Muscle of leg (tissue), 11 donors: ENCODE results near the gene CSKMT. TPM values are rescaled to one million over a fixed set of nuclear protein-coding genes. Genes with fewer than 3 reads are reported as not detected.
"Not testable (repeated sequence)": the region's sequence is repeated elsewhere in the genome, so short reads cannot be mapped to it uniquely, and the experiment has no call there.

Source experiments
- DNase-seq: peaks from one replicate; pipeline ENCODE4 v3.0.0; 2013
- H3K27ac ChIP-seq: one replicate; pipeline ENCODE4 v1.5.1; 2013; ENCODE audit warnings: mild to moderate bottlenecking, low read length, control low read depth
- H3K27me3 ChIP-seq: one replicate; pipeline ENCODE4 v1.6.1; 2013; ENCODE audit warnings: low read length; ENCODE audit not compliant: control insufficient read depth, insufficient read depth
- H3K36me3 ChIP-seq: one replicate; pipeline ENCODE4 v1.6.1; 2013; ENCODE audit warnings: low read length; ENCODE audit not compliant: control insufficient read depth, insufficient read depth
- H3K4me1 ChIP-seq: one replicate; pipeline ENCODE4 v1.6.1; 2013; ENCODE audit warnings: low read length; ENCODE audit not compliant: control insufficient read depth, insufficient read depth
- H3K4me3 ChIP-seq: one replicate; pipeline ENCODE4 v1.5.1; 2013; ENCODE audit warnings: low read length, control low read depth
- H3K9me3 ChIP-seq: replicated peaks from 2 replicates; pipeline ENCODE4 v1.6.1; 2013; ENCODE audit warnings: low read depth, low read length; ENCODE audit not compliant: control insufficient read depth
- WGBS: methylation state at CpG from one replicate; pipeline ENCODE4 v1.1.5; 2013; ENCODE audit warnings: missing lambda C conversion rate; ENCODE audit not compliant: insufficient coverage; 5-methylcytosine and 5-hydroxymethylcytosine counted together
- polyA plus RNA-seq, 8 donors: library from polyadenylated mRNA; unstranded; fragments of 120-200 nt; gene quantifications; one replicate each; pipeline versions ENCODE4 v1.2.1 to v1.2.3, GENCODE V29; 2013; ENCODE audit warnings: inconsistent platforms in 1 of 8, low replicate concordance in 1 of 8; ENCODE audit not compliant: insufficient read length in 8 of 8, insufficient read depth in 1 of 8
- total RNA-seq: library from RNA; stranded (reverse); fragments of 120-200 nt; gene quantifications from one replicate; pipeline ENCODE4 v1.2.4, GENCODE V29; 2013

The CSKMT gene
- total and polyA plus RNA-seq, 9 donors: 2.6 to 7.6 (median 4.1) TPM

- peak; percentile 94 for DNase-seq
- Histone ChIP-seq H3K4me3 (peak within 1 kb of the TSS; percentile 77), H3K36me3 (peaks cover 30% of the 10 kb centered on the region), H3K27ac (peak within 1 kb of the TSS; percentile 96), H3K4me1 (peaks cover 29% of the 10 kb centered on the region), H3K9me3 (no peaks in the 10 kb centered on the region), H3K27me3 (no peaks in the 10 kb centered on the region)
- WGBS: under 1% methylated on average over 50 of the region's 59 CpGs
Measured at GRCh38 chr11:62671608-62672389, 6.7 kb downstream of the CSKMT start, which contains the start of the genes LBHD1 and UQCC3. Gene LBHD1, minus strand, starts transcription at chr11:62672267. Its CDS starts 2,236 bp downstream, at chr11:62670031. Gene UQCC3, plus strand, starts transcription at chr11:62671673. Its CDS starts 73 bp downstream, at chr11:62671746.

DNA sequence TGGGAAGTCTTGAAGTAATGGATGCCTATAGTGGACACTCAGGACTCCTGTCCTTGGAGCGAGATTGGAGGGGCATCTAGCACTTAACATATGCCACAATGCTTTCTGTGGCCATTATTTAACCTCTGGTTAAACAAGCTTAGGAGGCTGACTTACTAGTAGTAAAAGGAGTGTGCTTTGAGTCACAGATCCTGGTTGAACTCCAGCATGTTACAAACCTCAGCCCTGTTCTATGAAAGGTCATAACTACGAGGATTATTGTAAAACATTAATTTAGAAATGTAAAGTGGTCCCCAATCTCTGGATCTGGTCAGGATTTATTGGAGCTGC lies 8.0 kb downstream of the CSKMT start:
- Histone ChIP-seq H3K27ac (no peak overlapping the region), H3K4me3 (no peak overlapping the region), H3K9me3 (no peaks in the 10 kb centered on the region), H3K36me3 (peaks cover 32% of the 10 kb centered on the region), H3K27me3 (no peaks in the 10 kb centered on the region), H3K4me1 (peaks cover 30% of the 10 kb centered on the region)
- no CpG with 5 or more reads among the region's 2 CpGs for WGBS
- no peak for DNase-seq

GRCh38 chr11:62675415-62675814 lies 10.3 kb downstream of the CSKMT start:
- Histone ChIP-seq H3K4me1 (peaks cover 27% of the 10 kb centered on the region), H3K36me3 (peaks cover 32% of the 10 kb centered on the region)
- 87% methylated on average over 3 of the region's 10 CpGs for WGBS
- H3K9me3 ChIP-seq, H3K27ac ChIP-seq, H3K4me3 ChIP-seq, H3K27me3 ChIP-seq, DNase-seq: not testable (repeated sequence)

DNA sequence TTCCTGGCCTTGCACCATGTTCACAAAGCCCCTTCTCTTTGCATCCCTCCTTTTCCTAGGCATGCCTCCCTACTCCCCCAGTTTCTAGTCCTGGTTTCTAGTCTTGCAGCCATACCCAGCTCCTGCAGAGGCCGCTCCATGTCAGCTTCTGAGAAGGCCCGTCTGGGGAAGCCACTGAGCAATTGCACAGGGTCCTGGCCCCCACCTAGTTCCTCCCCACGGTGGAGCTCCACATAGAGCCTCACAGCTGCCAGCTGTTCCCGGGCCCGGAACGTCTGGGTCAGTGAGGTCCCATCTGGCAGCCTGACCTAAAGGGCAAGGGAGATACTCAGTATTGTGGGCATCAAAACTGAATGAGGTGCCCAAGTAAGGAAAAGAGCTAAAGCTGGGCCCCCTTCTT lies 11.6 kb downstream of the CSKMT start:
- 65% methylated on average over 5 of the region's 6 CpGs for WGBS
- H3K27me3 ChIP-seq: no peaks in the 10 kb centered on the region
- no peaks in the 10 kb centered on the region for H3K9me3 ChIP-seq
- no peak overlapping the region for H3K4me3 ChIP-seq
- no peak overlapping the region for H3K27ac ChIP-seq
- peaks cover 29% of the 10 kb centered on the region for H3K4me1 ChIP-seq
- no peak for DNase-seq
- H3K36me3 ChIP-seq: peaks cover 32% of the 10 kb centered on the region

- peaks cover 32% of the 10 kb centered on the region for H3K36me3 ChIP-seq
- DNase-seq: no peak
- H3K9me3 ChIP-seq: no peaks in the 10 kb centered on the region
- no peaks in the 10 kb centered on the region for H3K27me3 ChIP-seq
- H3K4me1 ChIP-seq: peaks cover 28% of the 10 kb centered on the region
- H3K27ac ChIP-seq: no peak overlapping the region
- 41% methylated on average over 2 of the region's 6 CpGs for WGBS
- H3K4me3 ChIP-seq: no peak overlapping the region
Measured at GRCh38 chr11:62677156-62677555, 12.0 kb downstream of the CSKMT start.

DNA sequence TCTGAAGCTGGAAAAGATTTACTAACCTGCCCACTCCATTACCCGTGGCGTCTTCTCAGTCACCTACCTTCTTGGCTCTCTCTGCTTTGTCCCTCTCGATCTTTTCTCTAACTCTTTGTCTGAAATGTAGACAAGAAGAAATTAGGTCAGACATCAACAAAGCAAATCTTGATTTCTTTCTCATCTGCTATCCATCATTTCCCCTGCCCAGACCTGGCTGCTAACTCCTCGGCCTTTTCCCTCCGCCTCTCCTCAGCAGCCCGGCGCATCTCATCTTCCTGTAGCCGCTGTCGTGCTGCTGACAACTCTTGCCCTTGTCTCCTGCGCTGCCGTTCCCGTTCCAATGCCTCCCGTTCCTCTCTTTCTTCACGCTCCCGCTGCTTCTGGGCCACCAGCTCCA lies 12.6 kb downstream of the CSKMT start:
- Histone ChIP-seq H3K4me3 (peak overlapping the region; percentile 96), H3K36me3 (peaks cover 32% of the 10 kb centered on the region), H3K27me3 (no peaks in the 10 kb centered on the region), H3K4me1 (peaks cover 23% of the 10 kb centered on the region), H3K9me3 (no peaks in the 10 kb centered on the region), H3K27ac (no peak overlapping the region)
- 78% methylated on average over 11 of the region's 15 CpGs for WGBS
- DNase-seq: no peak

- H3K4me3 ChIP-seq: peak overlapping the region; percentile 96
- H3K4me1 ChIP-seq: peaks cover 17% of the 10 kb centered on the region
- H3K9me3 ChIP-seq: no peaks in the 10 kb centered on the region
- no peak for DNase-seq
- H3K36me3 ChIP-seq: peaks cover 26% of the 10 kb centered on the region
- no peaks in the 10 kb centered on the region for H3K27me3 ChIP-seq
- 4% methylated on average over 9 of the region's 16 CpGs for WGBS
- H3K27ac ChIP-seq: peak overlapping the region; percentile 86
Measured at GRCh38 chr11:62678433-62678769, 13.3 kb downstream of the CSKMT start.

DNA sequence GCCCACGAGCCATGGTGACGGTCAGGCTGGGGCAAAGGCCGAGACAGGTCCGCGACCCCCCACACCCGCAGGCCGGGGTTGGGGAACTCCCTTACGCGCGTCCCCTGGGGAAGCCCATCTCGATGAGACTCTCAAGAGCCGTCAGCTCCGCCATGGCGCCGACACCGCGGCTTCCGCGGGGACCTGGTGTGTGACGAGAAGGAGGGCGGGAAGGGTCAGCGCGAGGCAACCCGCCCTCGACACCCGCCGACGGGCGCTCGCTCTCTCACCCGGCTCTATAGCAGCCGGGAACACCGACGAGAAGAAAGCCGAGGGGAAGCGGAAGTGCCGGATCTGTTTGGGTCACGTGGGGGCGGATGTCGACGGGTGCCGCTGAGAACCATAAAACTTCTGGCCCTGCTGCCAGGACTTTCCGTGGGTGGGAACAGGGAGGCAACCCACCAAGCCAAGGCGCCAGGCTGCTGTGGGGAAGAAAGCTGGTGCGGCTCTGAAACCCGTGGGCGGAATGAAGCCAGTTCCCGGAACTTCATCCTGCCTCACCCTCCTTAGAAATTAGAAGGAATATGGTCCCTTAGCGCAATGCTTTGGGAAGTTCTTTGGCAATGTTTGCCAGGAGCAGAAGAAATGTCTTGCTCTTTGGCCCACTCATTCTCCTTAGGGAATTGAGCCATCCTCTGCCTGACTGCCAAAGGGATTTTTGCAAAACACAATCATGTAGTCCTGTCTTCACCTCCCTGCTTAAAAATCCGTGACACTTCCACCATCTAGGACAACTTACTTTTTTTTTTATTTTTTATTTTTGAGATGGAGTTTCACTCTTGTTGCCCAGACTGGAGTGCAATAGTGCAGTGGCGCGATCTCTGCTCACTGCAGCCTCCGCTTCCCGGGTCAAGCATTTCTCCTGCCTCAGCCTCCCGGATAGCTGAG lies 13.9 kb downstream of the CSKMT start, which contains the start of gene UBXN1:
TSS of gene UBXN1 (minus strand) at position 304 of the 927 bp plus-strand sequence. CDS start at position 154, 150 bp downstream.
- under 1% methylated on average over 42 of the region's 55 CpGs for WGBS
- no peaks in the 10 kb centered on the region for H3K27me3 ChIP-seq
- DNase-seq: peak; percentile 97

GRCh38 chr11:62680825-62681240 lies 15.7 kb downstream of the CSKMT start:
- Histone ChIP-seq H3K27ac (peak overlapping the region; percentile 51), H3K9me3 (no peaks in the 10 kb centered on the region), H3K4me3 (no peak overlapping the region), H3K36me3 (peaks cover 19% of the 10 kb centered on the region), H3K27me3 (no peaks in the 10 kb centered on the region), H3K4me1 (peaks cover 17% of the 10 kb centered on the region)
- 0% methylated on average over 1 of the region's 4 CpGs for WGBS
- peak; percentile 87 for DNase-seq

More for the DNA sequence above, 13.9 kb downstream of the CSKMT start, which contains the start of gene UBXN1:
- H3K4me3 ChIP-seq: peak within 1 kb of the TSS; percentile 96
- H3K36me3 ChIP-seq: peaks cover 22% of the 10 kb centered on the region
- peak within 1 kb of the TSS; percentile 86 for H3K27ac ChIP-seq
- H3K9me3 ChIP-seq: no peaks in the 10 kb centered on the region
- H3K4me1 ChIP-seq: peaks cover 17% of the 10 kb centered on the region

GRCh38 chr11:62682518-62682917 lies 17.4 kb downstream of the CSKMT start:
- peaks cover 2% of the 10 kb centered on the region for H3K27me3 ChIP-seq
- H3K9me3 ChIP-seq: no peaks in the 10 kb centered on the region
- no peak overlapping the region for H3K4me3 ChIP-seq
- H3K27ac ChIP-seq: no peak overlapping the region
- H3K36me3 ChIP-seq: peaks cover 4% of the 10 kb centered on the region
- WGBS: 91% methylated on average over 3 of the region's 7 CpGs
- H3K4me1 ChIP-seq: peaks cover 15% of the 10 kb centered on the region
- DNase-seq: no peak
